ENCODE measurements around the gene ARID1B. TPM values are rescaled to one million over a fixed set of nuclear protein-coding genes. Genes with fewer than 3 reads are reported as not detected.

ARID1B gene
- total and polyA plus RNA-seq, 2 experiments from 2014 or later: 32.9 to 67.0 TPM

- H3K4me1 ChIP-seq (ENCODE audit: insufficient read depth): peaks cover 12% of the 10 kb centered on the region
- no peaks in the 10 kb centered on the region for H3K27me3 ChIP-seq
- TF ChIP-seq EZH2 (IDR thresholded peaks at IDR 0.05; ENCODE audit: borderline replicate concordance): no peak
- no peak for TF ChIP-seq CTCF (IDR thresholded peaks at IDR 0.05; ENCODE audit: poor library complexity)
- no peak for TF ChIP-seq EZH2phosphoT487 (IDR thresholded peaks at IDR 0.05; ENCODE audit: low read depth, severe bottlenecking, unreplicated experiment)
- H4K20me1 ChIP-seq (ENCODE audit: insufficient read depth, poor library complexity, severe bottlenecking): no peaks in the 10 kb centered on the region
- H3K4me3 ChIP-seq: no peak overlapping the region
- H3K27ac ChIP-seq: no peak overlapping the region
- no peaks in the 10 kb centered on the region for H3K9me2 ChIP-seq (replicated peaks; ENCODE audit: insufficient read depth)
- H2AFZ ChIP-seq: no peak overlapping the region
- H3K9me3 ChIP-seq (ENCODE audit: low read depth): no peaks in the 10 kb centered on the region
- no peak for DNase-seq (ENCODE audit: low spot score)
- WGBS (ENCODE audit: low lambda C conversion rate, missing lambda C conversion rate): 100% methylated on average over 6 of the region's 6 CpGs
- H3K79me2 ChIP-seq: peaks cover 4% of the 10 kb centered on the region
- H3K36me3 ChIP-seq (replicated peaks; ENCODE audit: insufficient read depth, low read depth): no peaks in the 10 kb centered on the region
- no peak overlapping the region for H3K4me2 ChIP-seq
These were observed 372.9 kb downstream of the ARID1B start for GRCh38 chr6:157150076-157150475.

- no peak overlapping the region for H3K4me3 ChIP-seq
- H4K20me1 ChIP-seq (ENCODE audit: insufficient read depth, poor library complexity, severe bottlenecking): no peaks in the 10 kb centered on the region
- no peaks in the 10 kb centered on the region for H3K9me3 ChIP-seq (ENCODE audit: low read depth)
- no peak for DNase-seq (ENCODE audit: low spot score)
- no peak overlapping the region for H3K4me2 ChIP-seq
- 96% methylated on average over 11 of the region's 11 CpGs for WGBS (ENCODE audit: low lambda C conversion rate, missing lambda C conversion rate)
- H3K79me2 ChIP-seq: peaks cover 4% of the 10 kb centered on the region
- H3K27ac ChIP-seq: no peak overlapping the region
- no peak overlapping the region for H2AFZ ChIP-seq
- no peaks in the 10 kb centered on the region for H3K9me2 ChIP-seq (replicated peaks; ENCODE audit: insufficient read depth)
- H3K4me1 ChIP-seq (ENCODE audit: insufficient read depth): peaks cover 8% of the 10 kb centered on the region
- TF ChIP-seq EZH2phosphoT487 (IDR thresholded peaks at IDR 0.05; ENCODE audit: low read depth, severe bottlenecking, unreplicated experiment): no peak
- no peak for TF ChIP-seq EZH2 (IDR thresholded peaks at IDR 0.05; ENCODE audit: borderline replicate concordance)
- TF ChIP-seq CTCF (IDR thresholded peaks at IDR 0.05; ENCODE audit: poor library complexity): no peak
- H3K36me3 ChIP-seq (replicated peaks; ENCODE audit: insufficient read depth, low read depth): no peaks in the 10 kb centered on the region
- H3K27me3 ChIP-seq: no peaks in the 10 kb centered on the region
These were observed 373.9 kb downstream of the ARID1B start for GRCh38 chr6:157151029-157151428.

- WGBS (ENCODE audit: low lambda C conversion rate, missing lambda C conversion rate): 54% methylated on average over 3 of the region's 3 CpGs
- peak overlapping the region; percentile 17 for H3K27ac ChIP-seq
These were observed 374.8 kb downstream of the ARID1B start for GRCh38 chr6:157151989-157152388.

More at GRCh38 chr6:157151989-157152388, 374.8 kb downstream of the ARID1B start:
- Histone ChIP-seq H2AFZ (no peak overlapping the region), H3K27me3 (no peaks in the 10 kb centered on the region), H3K79me2 (peaks cover 4% of the 10 kb centered on the region), H3K4me2 (no peak overlapping the region), H4K20me1 (ENCODE audit: insufficient read depth, poor library complexity, severe bottlenecking) (no peaks in the 10 kb centered on the region), H3K9me2 (replicated peaks; ENCODE audit: insufficient read depth) (no peaks in the 10 kb centered on the region), H3K4me1 (ENCODE audit: insufficient read depth) (peaks cover 8% of the 10 kb centered on the region), H3K4me3 (no peak overlapping the region), H3K9me3 (ENCODE audit: low read depth) (no peaks in the 10 kb centered on the region), H3K36me3 (replicated peaks; ENCODE audit: insufficient read depth, low read depth) (no peaks in the 10 kb centered on the region)
- TF ChIP-seq EZH2 (IDR thresholded peaks at IDR 0.05; ENCODE audit: borderline replicate concordance) (no peak), EZH2phosphoT487 (IDR thresholded peaks at IDR 0.05; ENCODE audit: low read depth, severe bottlenecking, unreplicated experiment) (no peak), CTCF (IDR thresholded peaks at IDR 0.05; ENCODE audit: poor library complexity) (no peak)
- no peak for DNase-seq (ENCODE audit: low spot score)
